Fibroblast of the aortic adventitia (primary cell): ENCODE data around the gene SLC4A11. TPM values are rescaled to one million over a fixed set of nuclear protein-coding genes. Genes with fewer than 3 reads are reported as not detected.

ENCODE experiments used
- DNase-seq: peaks from one replicate; pipeline ENCODE4 v3.0.0-alpha.2; 2010; ENCODE audit warnings: low read depth
- H3K4me3 ChIP-seq: 2 replicates; pipeline ENCODE4 v1.5.1; 2011; ENCODE audit warnings: low read depth, mild to moderate bottlenecking, control low read depth, low read length, moderate library complexity
- total RNA-seq: library from RNA; depleted of rRNA; stranded (reverse); fragments of >200 nt; gene quantifications from 2 replicates; pipeline ENCODE4 v1.2.3, GENCODE V29; 2012; ENCODE audit warnings: low replicate concordance
- TF ChIP-seq, protein P1 (sequence below): IDR thresholded peaks from 2 replicates; pipeline ENCODE4 v1.5.1; 2011; ENCODE audit warnings: mild to moderate bottlenecking, low read length, control low read depth, inconsistent platforms; ENCODE audit not compliant: insufficient read depth

Gene SLC4A11
- total RNA-seq, 1 donor: 0.63 TPM

DNA sequence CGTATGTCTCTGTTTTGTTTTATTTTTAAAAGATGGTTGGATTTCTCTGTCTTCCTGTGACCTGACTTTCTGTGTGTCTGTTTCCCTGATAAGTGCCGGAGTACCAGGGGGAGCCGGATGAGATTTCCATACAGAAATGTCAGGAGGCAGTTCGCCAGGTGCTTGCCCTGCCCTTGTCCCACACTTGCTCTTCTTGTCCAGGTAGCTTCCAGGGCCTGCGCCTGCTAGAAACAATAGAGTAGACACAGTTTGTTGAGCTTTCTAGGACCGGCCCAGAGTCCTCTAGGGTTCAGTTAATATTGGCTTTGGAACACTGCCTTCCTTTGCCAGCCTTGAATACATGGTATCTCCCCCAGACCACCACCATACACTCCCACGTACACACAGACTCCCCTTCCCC, 25.8 kb downstream of the SLC4A11 start:
- no peak overlapping the region for H3K4me3 ChIP-seq
- TF ChIP-seq, protein P1, sequence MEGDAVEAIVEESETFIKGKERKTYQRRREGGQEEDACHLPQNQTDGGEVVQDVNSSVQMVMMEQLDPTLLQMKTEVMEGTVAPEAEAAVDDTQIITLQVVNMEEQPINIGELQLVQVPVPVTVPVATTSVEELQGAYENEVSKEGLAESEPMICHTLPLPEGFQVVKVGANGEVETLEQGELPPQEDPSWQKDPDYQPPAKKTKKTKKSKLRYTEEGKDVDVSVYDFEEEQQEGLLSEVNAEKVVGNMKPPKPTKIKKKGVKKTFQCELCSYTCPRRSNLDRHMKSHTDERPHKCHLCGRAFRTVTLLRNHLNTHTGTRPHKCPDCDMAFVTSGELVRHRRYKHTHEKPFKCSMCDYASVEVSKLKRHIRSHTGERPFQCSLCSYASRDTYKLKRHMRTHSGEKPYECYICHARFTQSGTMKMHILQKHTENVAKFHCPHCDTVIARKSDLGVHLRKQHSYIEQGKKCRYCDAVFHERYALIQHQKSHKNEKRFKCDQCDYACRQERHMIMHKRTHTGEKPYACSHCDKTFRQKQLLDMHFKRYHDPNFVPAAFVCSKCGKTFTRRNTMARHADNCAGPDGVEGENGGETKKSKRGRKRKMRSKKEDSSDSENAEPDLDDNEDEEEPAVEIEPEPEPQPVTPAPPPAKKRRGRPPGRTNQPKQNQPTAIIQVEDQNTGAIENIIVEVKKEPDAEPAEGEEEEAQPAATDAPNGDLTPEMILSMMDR: no peak
- DNase-seq: no peak

GRCh38 chr20:3210346-3210745, 28.6 kb downstream of the SLC4A11 start:
- peak overlapping the region; percentile 95 for H3K4me3 ChIP-seq
- TF ChIP-seq, protein P1: no peak

GRCh38 chr20:3209946-3210317, 29.1 kb downstream of the SLC4A11 start:
- TF ChIP-seq, protein P1: no peak
- peak overlapping the region; percentile 95 for H3K4me3 ChIP-seq
- DNase-seq: peak; percentile 26

More at GRCh38 chr20:3210346-3210745, 28.6 kb downstream of the SLC4A11 start:
- no peak for DNase-seq

DNA sequence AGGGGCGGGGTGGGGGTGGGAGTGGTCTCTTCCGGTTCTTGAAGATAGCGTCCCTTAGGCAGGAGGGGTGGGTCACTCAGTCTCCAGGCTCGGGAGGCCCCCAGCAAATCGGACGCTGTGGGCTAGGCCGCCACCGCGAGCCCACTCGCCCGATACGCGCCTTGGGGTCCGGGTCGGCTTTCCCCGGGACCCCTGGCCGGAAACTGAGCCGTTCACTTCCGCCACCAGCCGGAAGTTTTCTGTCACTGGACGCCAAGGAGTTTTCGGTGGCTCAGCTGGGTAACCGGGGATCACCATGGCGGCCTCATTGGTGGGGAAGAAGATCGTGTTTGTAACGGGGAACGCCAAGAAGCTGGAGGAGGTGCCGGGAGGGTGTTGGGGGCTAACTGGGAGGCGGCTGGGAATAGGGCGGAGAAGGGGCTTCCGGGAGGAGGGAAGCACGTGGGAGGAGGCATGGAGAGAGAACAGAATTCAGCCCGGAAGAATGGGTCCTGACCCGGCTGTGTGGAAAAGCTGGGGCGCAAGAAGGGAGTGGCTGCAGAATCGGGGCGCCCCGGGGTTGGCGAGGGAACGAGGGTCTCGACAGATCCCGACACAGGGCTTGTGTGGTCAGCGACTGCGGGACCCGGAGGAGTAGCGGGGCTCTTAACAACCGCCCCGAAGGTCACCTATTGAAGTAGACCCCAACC, 29.6 kb downstream of the SLC4A11 start, which contains the start of gene ITPA:
TSS of gene ITPA (plus strand) at position 242 of the 689 bp plus-strand sequence. CDS start at position 296, 54 bp downstream.
- TF ChIP-seq, protein P1: no peak
- peak within 1 kb of the TSS; percentile 95 for H3K4me3 ChIP-seq
- peak; percentile 37 for DNase-seq

- H3K4me3 ChIP-seq: peak overlapping the region; percentile 95
- TF ChIP-seq, protein P1: no peak
- DNase-seq: peak; percentile 24
Observed at GRCh38 chr20:3208786-3209256, 30.2 kb downstream of the SLC4A11 start.

- peak within 1 kb of the TSS; percentile 79 for H3K4me3 ChIP-seq
- DNase-seq: peak; percentile 79
- TF ChIP-seq, protein P1: no peak
Observed at GRCh38 chr20:3204124-3204794, 34.7 kb downstream of the SLC4A11 start, which contains the start of gene DDRGK1. DDRGK1 (minus strand) TSS chr20:3204682; CDS start chr20:3204627, 55 bp downstream.
